Neutrophil (primary cell): Measurements from ENCODE around the gene RABGAP1L.

ENCODE experiments used
- H3K27ac ChIP-seq: fragments of 200-600 bp; sonication (generic); 2 replicates; pipeline ENCODE4 v1.5.1; 2016; ENCODE audit warnings: mild to moderate bottlenecking, moderate library complexity
- H3K27me3 ChIP-seq: fragments of 200-600 bp; sonication (generic); 2 replicates; pipeline ENCODE4 v1.6.0; 2016; ENCODE audit warnings: mild to moderate bottlenecking
- H3K36me3 ChIP-seq: fragments of 200-600 bp; sonication (generic); 2 replicates; pipeline ENCODE4 v1.5.1; 2017
- H3K4me1 ChIP-seq, 2 experiments: fragments of 200-600 bp in 1 of 2; sonication (generic) in 1 of 2; 1 replicate in 1 of 2; 2 replicates in 1 of 2; pipeline versions ENCODE4 v1.5.1 to v1.6.1; 2013 to 2016; ENCODE audit warnings: low read depth in 1 of 2, low read length in 1 of 2, mild to moderate bottlenecking in 1 of 2, moderate library complexity in 1 of 2; ENCODE audit not compliant: control insufficient read depth in 1 of 2, insufficient read depth in 1 of 2
- H3K4me3 ChIP-seq, 2 experiments: fragments of 200-600 bp in 1 of 2; sonication (generic) in 1 of 2; 1 replicate in 1 of 2; 2 replicates in 1 of 2; pipeline ENCODE4 v1.5.1; 2013 to 2016; ENCODE audit warnings: low read depth in 1 of 2, low read length in 1 of 2, mild to moderate bottlenecking in 1 of 2, moderate library complexity in 1 of 2
- H3K9me3 ChIP-seq: fragments of 200-600 bp; sonication (generic); 2 replicates; pipeline ENCODE4 v1.5.1; 2016
- CTCF ChIP-seq: fragments of 200-600 bp; sonication (generic); IDR thresholded peaks from 2 replicates; pipeline ENCODE4 v1.5.1; 2016; ENCODE audit warnings: antibody characterized with exemption

Gene RABGAP1L

DNA sequence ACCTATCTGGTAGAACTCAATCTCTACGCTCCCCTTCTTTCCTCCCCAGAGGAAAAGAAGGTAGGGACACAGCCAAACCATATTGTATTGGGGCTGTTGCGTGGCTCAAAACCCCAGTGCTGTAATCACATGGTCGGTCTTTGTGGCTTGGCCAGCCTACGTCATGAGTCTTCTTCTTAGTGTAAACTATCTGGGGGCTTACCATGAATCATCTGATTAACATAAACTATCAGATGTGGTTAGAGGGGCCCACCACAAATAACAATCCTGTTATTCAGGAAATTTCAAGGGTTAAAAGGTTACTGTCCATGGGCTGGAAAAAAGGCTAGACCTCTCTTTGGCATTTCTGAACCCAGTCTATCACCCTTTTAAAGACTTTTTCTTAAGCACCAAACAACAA is 238.9 kb downstream of the RABGAP1L start:
- Histone ChIP-seq H3K36me3 (no peaks in the 10 kb centered on the region), H3K4me1 (no peaks in the 10 kb centered on the region), H3K9me3 (no peaks in the 10 kb centered on the region), H3K27me3 (no peaks in the 10 kb centered on the region), H3K4me3 (no peak overlapping the region), H3K27ac (no peak overlapping the region)
- TF ChIP-seq CTCF: no peak

- Histone ChIP-seq H3K9me3 (no peaks in the 10 kb centered on the region), H3K27ac (no peak overlapping the region), H3K36me3 (no peaks in the 10 kb centered on the region), H3K4me3 (no peak overlapping the region), H3K4me1 (no peaks in the 10 kb centered on the region), H3K27me3 (no peaks in the 10 kb centered on the region)
- no peak for TF ChIP-seq CTCF
Measured at GRCh38 chr1:174399211-174399610, 239.9 kb downstream of the RABGAP1L start.

- TF ChIP-seq CTCF: no peak
- Histone ChIP-seq H3K36me3 (no peaks in the 10 kb centered on the region), H3K27ac (no peak overlapping the region), H3K4me3 (no peak overlapping the region), H3K27me3 (no peaks in the 10 kb centered on the region), H3K9me3 (no peaks in the 10 kb centered on the region), H3K4me1 (no peaks in the 10 kb centered on the region)
Measured at GRCh38 chr1:174401075-174401474, 241.8 kb downstream of the RABGAP1L start.

- Histone ChIP-seq H3K4me3 (no peak overlapping the region), H3K27ac (no peak overlapping the region), H3K27me3 (no peaks in the 10 kb centered on the region), H3K9me3 (no peaks in the 10 kb centered on the region), H3K36me3 (no peaks in the 10 kb centered on the region), H3K4me1 (no peaks in the 10 kb centered on the region)
- no peak for TF ChIP-seq CTCF
Measured at GRCh38 chr1:174405219-174405618, 245.9 kb downstream of the RABGAP1L start.

GRCh38 chr1:174406421-174406820 is 247.1 kb downstream of the RABGAP1L start:
- Histone ChIP-seq H3K36me3 (no peaks in the 10 kb centered on the region), H3K4me1 (no peaks in the 10 kb centered on the region), H3K4me3 (no peak overlapping the region), H3K27ac (no peak overlapping the region), H3K9me3 (no peaks in the 10 kb centered on the region), H3K27me3 (no peaks in the 10 kb centered on the region)
- no peak for TF ChIP-seq CTCF

DNA sequence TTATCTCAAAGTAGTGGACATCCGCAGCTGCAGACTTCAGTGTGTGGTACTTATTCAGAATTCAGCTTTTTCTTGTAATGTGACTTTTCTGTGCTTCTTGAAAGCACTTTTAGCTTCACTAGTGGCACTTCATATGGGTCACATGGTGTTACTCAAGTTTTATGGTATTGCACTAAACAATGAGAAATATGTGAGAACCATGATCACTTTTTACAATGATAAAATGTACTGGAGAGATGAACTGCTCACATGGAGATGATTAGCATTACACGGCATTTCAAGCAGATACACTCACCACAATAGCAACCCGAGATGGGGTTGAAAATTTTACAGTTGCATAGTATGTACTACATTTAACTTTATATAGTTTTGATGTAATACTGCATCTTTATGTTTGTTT is 248.3 kb downstream of the RABGAP1L start:
- Histone ChIP-seq H3K4me3 (no peak overlapping the region), H3K27ac (no peak overlapping the region), H3K9me3 (no peaks in the 10 kb centered on the region), H3K4me1 (no peaks in the 10 kb centered on the region), H3K36me3 (no peaks in the 10 kb centered on the region), H3K27me3 (no peaks in the 10 kb centered on the region)
- no peak for TF ChIP-seq CTCF
